GM23248 (cell line): ENCODE measurements around the gene CACNA1C.

Experiments
- EZH2 ChIP-seq: fragments of 200-600 bp; sonication (generic); IDR thresholded peaks from 2 replicates; pipeline ENCODE4 v1.6.1; 2018; ENCODE audit warnings: antibody characterized with exemption, mild to moderate bottlenecking; ENCODE audit not compliant: insufficient read depth, poor library complexity, severe bottlenecking
- EZH2phosphoT487 ChIP-seq: fragments of 200-600 bp; sonication (generic); IDR thresholded peaks from 2 replicates; pipeline ENCODE4 v1.6.1; 2018; ENCODE audit warnings: antibody characterized with exemption, moderate library complexity, mild to moderate bottlenecking, low read depth; ENCODE audit not compliant: insufficient read depth

DNA sequence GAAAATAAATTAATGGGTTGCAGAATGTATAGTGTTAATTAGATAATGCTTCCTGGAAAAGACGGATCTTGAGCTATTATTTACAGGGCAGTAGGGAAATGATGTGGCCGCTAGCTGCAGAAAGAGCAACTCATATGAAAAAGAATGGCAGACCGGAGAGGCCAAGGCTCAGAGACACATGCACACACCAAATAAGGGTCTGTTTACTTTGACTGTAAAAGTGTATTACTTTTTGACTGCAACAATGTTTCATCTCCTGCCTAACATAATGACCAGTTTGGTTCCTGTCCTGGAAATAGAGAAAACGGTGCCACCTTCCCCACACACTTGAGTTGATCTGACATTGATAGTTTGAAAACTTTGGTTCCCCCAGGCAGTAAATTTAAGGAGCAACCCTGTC, 290.9 kb downstream of the CACNA1C start:
- TF ChIP-seq EZH2 (no peak), EZH2phosphoT487 (no peak)
